Activated CD4-positive, alpha-beta T cell treated with anti-CD3 and anti-CD28 coated beads, Interleukin-2, amount 50 U/mL, for 48 hours (primary cell): ENCODE data around the gene FUT7.

Experiments used
- DNase-seq, 2 experiments: peaks; one replicate each; pipeline ENCODE4 v3.0.0-alpha.2; 2020

The FUT7 gene

GRCh38 chr9:136981588-136982231, 50.2 kb downstream of the FUT7 start:
- DNase-seq = no peak

- DNase-seq = no peak
Observed at GRCh38 chr9:136980669-136981478, 51.0 kb downstream of the FUT7 start.
